H1 (cell line): ENCODE measurements around the gene CD276. TPM values are rescaled to one million over a fixed set of nuclear protein-coding genes. Genes with fewer than 3 reads are reported as not detected.

Experiments
- ASH2L ChIP-seq: fragments of 200-600, 300-600 bp; sonication (generic); IDR thresholded peaks from one replicate; pipeline ENCODE4 v1.7.1; 2017; ENCODE audit warnings: low read length
- CEBPB ChIP-seq: IDR thresholded peaks from 2 replicates; pipeline ENCODE4 v1.6.1; 2012; ENCODE audit warnings: low read depth, low read length
- CHD7 ChIP-seq: fragments of 300-600 bp; sonication (generic); IDR thresholded peaks from 2 replicates; pipeline ENCODE4 v1.7.1; 2012; ENCODE audit warnings: low read length, moderate library complexity, mild to moderate bottlenecking, inconsistent platforms; ENCODE audit not compliant: insufficient replicate concordance
- CTBP2 ChIP-seq: IDR thresholded peaks from 2 replicates; pipeline ENCODE4 v1.7.0; 2011; ENCODE audit warnings: borderline replicate concordance, mild to moderate bottlenecking, moderate library complexity, mixed read lengths, low read length; ENCODE audit not compliant: insufficient read depth, insufficient read length
- EGR1 ChIP-seq: IDR thresholded peaks from 2 replicates; pipeline ENCODE4 v1.6.1; 2011; ENCODE audit warnings: low read depth, low read length, borderline replicate concordance
- FOSL1 ChIP-seq: IDR thresholded peaks from 2 replicates; pipeline ENCODE4 v1.6.1; 2011; ENCODE audit warnings: mild to moderate bottlenecking, low read depth, low read length, moderate library complexity; ENCODE audit not compliant: insufficient read depth
- RBBP5 ChIP-seq: IDR thresholded peaks from 2 replicates; pipeline ENCODE4 v1.7.1; 2012; ENCODE audit warnings: low read depth, mild to moderate bottlenecking, inconsistent platforms, low read length, moderate library complexity, borderline replicate concordance
- SP4 ChIP-seq: IDR thresholded peaks from 2 replicates; pipeline ENCODE4 v1.6.1; 2012; ENCODE audit warnings: low read length, inconsistent platforms
- polyA plus RNA-seq, 7 experiments: library from polyadenylated mRNA; depleted of rRNA in 3 of 7; stranded (reverse) in 5 of 7; unstranded in 2 of 7; fragments of >200 nt in 5 of 7; fragments of 200-250 nt in 2 of 7; gene quantifications; 1 replicate in 5 of 7; 2 replicates in 1 of 7; 4 replicates in 1 of 7; pipeline versions ENCODE4 v1.2.1 to v1.2.3, GENCODE V29; 2011 to 2013; ENCODE audit warnings: missing spikeins in 2 of 7, mixed read lengths in 2 of 7
- total RNA-seq: library from RNA; stranded (reverse); fragmentation: NEBNext Ultra II Directional; extraction: Animal tissue kit (Norgen Biotek cat#: 25700); gene quantifications from 2 replicates; pipeline ENCODE4 v1.2.1, GENCODE V29; 2021
- TF ChIP-seq, protein P1 (sequence below), 3 experiments: IDR thresholded peaks; 1 replicate in 2 of 3; 2 replicates in 1 of 3; pipeline versions ENCODE4 v1.5.1 to v1.6.1; 2011; ENCODE audit warnings: low read length in 3 of 3, mild to moderate bottlenecking in 3 of 3, inconsistent platforms in 2 of 3, low read depth in 1 of 3, moderate library complexity in 1 of 3; ENCODE audit not compliant: insufficient read depth in 1 of 3; ENCODE audit errors: control extremely low read depth in 1 of 3

CD276 gene
- total and polyA plus RNA-seq, 2 of the 8 experiments (the other 6 are each of a cell fraction or from before 2014, with no cell fraction given): 156 to 158 TPM

- no peak for TF ChIP-seq CHD7
- no peak for TF ChIP-seq CEBPB
- TF ChIP-seq, protein P1, sequence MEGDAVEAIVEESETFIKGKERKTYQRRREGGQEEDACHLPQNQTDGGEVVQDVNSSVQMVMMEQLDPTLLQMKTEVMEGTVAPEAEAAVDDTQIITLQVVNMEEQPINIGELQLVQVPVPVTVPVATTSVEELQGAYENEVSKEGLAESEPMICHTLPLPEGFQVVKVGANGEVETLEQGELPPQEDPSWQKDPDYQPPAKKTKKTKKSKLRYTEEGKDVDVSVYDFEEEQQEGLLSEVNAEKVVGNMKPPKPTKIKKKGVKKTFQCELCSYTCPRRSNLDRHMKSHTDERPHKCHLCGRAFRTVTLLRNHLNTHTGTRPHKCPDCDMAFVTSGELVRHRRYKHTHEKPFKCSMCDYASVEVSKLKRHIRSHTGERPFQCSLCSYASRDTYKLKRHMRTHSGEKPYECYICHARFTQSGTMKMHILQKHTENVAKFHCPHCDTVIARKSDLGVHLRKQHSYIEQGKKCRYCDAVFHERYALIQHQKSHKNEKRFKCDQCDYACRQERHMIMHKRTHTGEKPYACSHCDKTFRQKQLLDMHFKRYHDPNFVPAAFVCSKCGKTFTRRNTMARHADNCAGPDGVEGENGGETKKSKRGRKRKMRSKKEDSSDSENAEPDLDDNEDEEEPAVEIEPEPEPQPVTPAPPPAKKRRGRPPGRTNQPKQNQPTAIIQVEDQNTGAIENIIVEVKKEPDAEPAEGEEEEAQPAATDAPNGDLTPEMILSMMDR (IDR thresholded peaks at IDR 0.05; ENCODE audit: control extremely low read depth in 1 of 3, insufficient read depth in 1 of 3, low read depth in 1 of 3, low read length in 3 of 3): no peak
- no peak for TF ChIP-seq FOSL1
- TF ChIP-seq RBBP5: no peak
- TF ChIP-seq ASH2L: no peak
- TF ChIP-seq SP4: no peak
- no peak for TF ChIP-seq EGR1
- no peak for TF ChIP-seq CTBP2
Measured at GRCh38 chr15:73749971-73750370, 65.8 kb downstream of the CD276 start (continued).
